Stomach (tissue), 9 donors: ENCODE results near the gene ELAC2. TPM values are rescaled to one million over a fixed set of nuclear protein-coding genes. Genes with fewer than 3 reads are reported as not detected.

Source experiments
- DNase-seq, 2 donors: peaks; one replicate each; pipeline versions ENCODE4 v3.0.0 to v3.0.0-alpha.2; 2013 to 2019
- H3K27ac ChIP-seq, 5 donors: fragments of 200-600 bp in 4 of 5; sonication (generic) in 4 of 5; one replicate each; pipeline ENCODE4 v1.5.1; 2013 to 2019; ENCODE audit warnings: mild to moderate bottlenecking in 1 of 5, moderate library complexity in 1 of 5
- H3K27me3 ChIP-seq, 3 donors: fragments of 200-600 bp; sonication (generic); one replicate each; pipeline ENCODE4 v1.5.1; 2017 to 2019; ENCODE audit warnings: mixed run types in 1 of 3
- H3K36me3 ChIP-seq, 4 donors: fragments of 200-600 bp; sonication (generic); 1 replicate in 3 of 4; 2 replicates in 1 of 4; pipeline ENCODE4 v1.5.1; 2016 to 2019
- H3K4me1 ChIP-seq, 4 donors: fragments of 200-600 bp; sonication (generic); one replicate each; pipeline ENCODE4 v1.5.1; 2016 to 2019
- H3K4me3 ChIP-seq, 4 donors: fragments of 200-600 bp; sonication (generic) in 3 of 4; one replicate each; pipeline ENCODE4 v1.5.1; 2016 to 2019; ENCODE audit warnings: mild to moderate bottlenecking in 1 of 4
- H3K9me3 ChIP-seq, 4 donors: fragments of 200-600 bp; sonication (generic); one replicate each; pipeline ENCODE4 v1.5.1; 2016 to 2019
- CTCF ChIP-seq, 7 experiments: fragments of 450-650 bp in 4 of 7; fragments of 200-600 bp in 3 of 7; sonication (generic) in 3 of 7; IDR thresholded peaks; one replicate each; pipeline ENCODE4 v1.5.1; 2016 to 2019; ENCODE audit warnings: antibody characterized with exemption in 7 of 7, control low read depth in 2 of 7, mild to moderate bottlenecking in 1 of 7
- EP300 ChIP-seq: sonication (generic); formaldehyde crosslinking; IDR thresholded peaks from one replicate; pipeline ENCODE4 v1.6.1; 2017; ENCODE audit warnings: antibody characterized with exemption
- POLR2A ChIP-seq, 4 donors: fragments of 450-650 bp; IDR thresholded peaks; one replicate each; pipeline ENCODE4 v1.6.1; 2016; ENCODE audit warnings: antibody characterized with exemption in 4 of 4, control low read depth in 2 of 4, mild to moderate bottlenecking in 1 of 4, moderate library complexity in 1 of 4
- POLR2AphosphoS5 ChIP-seq, 3 donors: sonication (generic); formaldehyde crosslinking; IDR thresholded peaks; one replicate each; pipeline ENCODE4 v1.6.1; 2016; ENCODE audit warnings: antibody characterized with exemption in 3 of 3
- WGBS, 5 donors: extraction: QIAGEN DNeasy Blood & Tissue Kit in 3 of 5; methylation state at CpG; one replicate each; pipeline versions ENCODE4 v1.1.5 to v1.1.7; 2013 to 2018; 5-methylcytosine and 5-hydroxymethylcytosine counted together
- intact Hi-C: fragments of 100-400 bp; cut with DNase I; formaldehyde crosslinking; loops from one replicate; pipeline ENCODE4 v1.15.1; 2023; ENCODE audit warnings: low total_unique reads
- polyA plus RNA-seq, 3 donors: library from polyadenylated mRNA; stranded (reverse); fragments of 200-250 nt; gene quantifications; one replicate each; pipeline ENCODE4 v1.2.3, GENCODE V29; 2013
- total RNA-seq, 5 donors: library from RNA; depleted of rRNA; stranded (reverse); fragments of >200 nt; gene quantifications; one replicate each; pipeline versions ENCODE4 v1.1.0 to v1.2.3, GENCODE V29; 2014 to 2016
- donor health status: healthy with polysubstance abuse.
- donor health status: Bipolar disorder and iron deficiency.
- donor health status: healthy.

ELAC2 gene
- total and polyA plus RNA-seq, 8 donors, result 20.5 to 156 (median 60.2) TPM

GRCh38 chr17:13003454-13003851 is 14.4 kb downstream of the ELAC2 start:
- Histone ChIP-seq H3K27ac (no peak overlapping the region), H3K36me3 (peaks cover 73 to 100% (median 100%) of the 10 kb centered on the region in 4 donors), H3K9me3 (no peaks in the 10 kb centered on the region), H3K27me3 (no peaks in the 10 kb centered on the region), H3K4me1 (peaks cover 0 to 17% (median 4%) of the 10 kb centered on the region in 4 donors), H3K4me3 (no peak overlapping the region)
- no peak for DNase-seq
- TF ChIP-seq CTCF (IDR thresholded peaks at IDR 0.05) (peak in 1 of 7 experiments; percentile 37), POLR2AphosphoS5 (IDR thresholded peaks at IDR 0.05) (no peak)
- intact Hi-C loops, result loop anchor here (10.0 kb wide), 1 partner anchor 459 kb away; no protein-coding TSS in a partner anchor
- WGBS, 5 donors, result 72 to 86% (median 82%) methylated on average over 8 to 9 of the region's 9 CpGs

GRCh38 chr17:13002761-13003453 is 14.9 kb downstream of the ELAC2 start:
- 41 to 51% (median 48%) methylated on average over 15 of the region's 15 CpGs for WGBS, 5 donors
- Histone ChIP-seq H3K9me3 (no peaks in the 10 kb centered on the region), H3K36me3 (peaks cover 73 to 100% (median 100%) of the 10 kb centered on the region in 4 donors)

GRCh38 chr17:13001991-13002615 is 15.7 kb downstream of the ELAC2 start:
- peak in 1 of 2 donors; percentile 39 for DNase-seq
- no peaks in the 10 kb centered on the region for H3K9me3 ChIP-seq
- H3K27ac ChIP-seq, result no peak overlapping the region
- H3K4me1 ChIP-seq, result peaks cover 0 to 17% (median 4%) of the 10 kb centered on the region in 4 donors
- H3K36me3 ChIP-seq, result peaks cover 77 to 100% (median 100%) of the 10 kb centered on the region in 4 donors
- no peaks in the 10 kb centered on the region for H3K27me3 ChIP-seq
- intact Hi-C loops, result loop anchor here (10.0 kb wide), 1 partner anchor 457 kb away; no protein-coding TSS in a partner anchor
- 59 to 65% (median 63%) methylated on average over 15 of the region's 15 CpGs for WGBS, 5 donors
- no peak for TF ChIP-seq POLR2A (IDR thresholded peaks at IDR 0.05)
- no peak for TF ChIP-seq POLR2AphosphoS5 (IDR thresholded peaks at IDR 0.05)
- TF ChIP-seq EP300, result no peak
- TF ChIP-seq CTCF (IDR thresholded peaks at IDR 0.05), result no peak
- no peak overlapping the region for H3K4me3 ChIP-seq

More at GRCh38 chr17:13002761-13003453, 14.9 kb downstream of the ELAC2 start:
- H3K4me3 ChIP-seq, result no peak overlapping the region
- peak; percentile 84 to 90 for DNase-seq
- H3K27me3 ChIP-seq, result no peaks in the 10 kb centered on the region
- no peak overlapping the region for H3K27ac ChIP-seq
- intact Hi-C loops, result loop anchor here (10.0 kb wide), 1 partner anchor 458 kb away; no protein-coding TSS in a partner anchor
- H3K4me1 ChIP-seq, result peaks cover 0 to 17% (median 4%) of the 10 kb centered on the region in 4 donors
- TF ChIP-seq POLR2A (IDR thresholded peaks at IDR 0.05) (no peak), CTCF (IDR thresholded peaks at IDR 0.05) (peak in 5 of 7 experiments; percentile 61 to 87 (median 75))

- H3K27me3 ChIP-seq, result no peaks in the 10 kb centered on the region
- peaks cover 88 to 100% (median 100%) of the 10 kb centered on the region in 4 donors for H3K36me3 ChIP-seq
- intact Hi-C loops, result loop anchor here (10.0 kb wide), 1 partner anchor 456 kb away; no protein-coding TSS in a partner anchor
- no peak for DNase-seq
- TF ChIP-seq EP300 (no peak), CTCF (IDR thresholded peaks at IDR 0.05) (no peak), POLR2AphosphoS5 (IDR thresholded peaks at IDR 0.05) (no peak), POLR2A (IDR thresholded peaks at IDR 0.05) (no peak)
- no peaks in the 10 kb centered on the region for H3K9me3 ChIP-seq
- peaks cover 0 to 17% (median 4%) of the 10 kb centered on the region in 4 donors for H3K4me1 ChIP-seq
- no peak overlapping the region for H3K4me3 ChIP-seq
- 83 to 95% (median 87%) methylated on average over 8 of the region's 8 CpGs for WGBS, 5 donors
- no peak overlapping the region for H3K27ac ChIP-seq
Measured at GRCh38 chr17:13000561-13000960, 17.3 kb downstream of the ELAC2 start.
